ENCODE data around the gene SNX8.

- TF ChIP-seq CTCF (IDR thresholded peaks at IDR 0.05) (no peak), POLR2AphosphoS5 (IDR thresholded peaks at IDR 0.05) (peak in 1 of 2 donors; percentile 3), POLR2A (IDR thresholded peaks at IDR 0.05) (no peak)
Measured at GRCh38 chr7:2224934-2225333, 89.3 kb downstream of the SNX8 start.
